Measurements from ENCODE around the gene PLEKHA1. TPM values are rescaled to one million over a fixed set of nuclear protein-coding genes. Genes with fewer than 3 reads are reported as not detected.

The PLEKHA1 gene
- total and polyA plus RNA-seq, 2 donors (not counting 3 experiments of a cell fraction or from before 2014, with no cell fraction given), result 21.6 to 58.8 TPM

GRCh38 chr10:122426829-122427228 is 52.3 kb downstream of the PLEKHA1 start:
- intact Hi-C loops (cut with micrococcal nuclease) (no loop called here), dilution Hi-C loops (cut with MboI; ENCODE audit: extremely low pct_ligation_motif_present, low sequenced_read_pairs) (loop anchor here (25.0 kb wide), 1 partner anchor 140 kb away; no protein-coding TSS in a partner anchor)
- H3K9me3 ChIP-seq (replicated peaks; ENCODE audit: control insufficient read depth, insufficient read depth, low read length), result no peaks in the 10 kb centered on the region

More at GRCh38 chr10:122426829-122427228, 52.3 kb downstream of the PLEKHA1 start:
- Histone ChIP-seq H3K4me2 (ENCODE audit: insufficient read depth, low read length) (no peak overlapping the region), H3K4me1 (ENCODE audit: control insufficient read depth, extremely low read depth, insufficient read depth, low read length) (no peaks in the 10 kb centered on the region), H3K36me3 (ENCODE audit: control insufficient read depth in 2 of 2, extremely low read depth in 1 of 2, insufficient read depth in 2 of 2, low read length in 2 of 2) (peaks cover 11 to 14% of the 10 kb centered on the region in 2 experiments), H3K9me1 (replicated peaks; ENCODE audit: control insufficient read depth, extremely low read depth, insufficient read depth, low read length) (no peaks in the 10 kb centered on the region), H3K79me2 (ENCODE audit: control insufficient read depth, insufficient read depth, low read length) (no peaks in the 10 kb centered on the region), H3K9ac (replicated peaks; ENCODE audit: extremely low read depth, insufficient read depth, low read length) (no peak overlapping the region), H2AFZ (ENCODE audit: low read depth, low read length) (no peak overlapping the region), H3K27me3 (ENCODE audit: control insufficient read depth in 2 of 2, insufficient read depth in 2 of 2, low read length in 2 of 2) (no peaks in the 10 kb centered on the region), H3K4me3 (replicated peaks in 1 of 3; ENCODE audit: insufficient read depth in 1 of 3, low read depth in 1 of 3, low read length in 3 of 3) (no peak overlapping the region), H4K20me1 (replicated peaks; ENCODE audit: control insufficient read depth, extremely low read depth, insufficient read depth, low read length) (no peaks in the 10 kb centered on the region), H3K27ac (ENCODE audit: insufficient read depth, low read depth, low read length) (no peak overlapping the region)
- ChIA-PET POLR2A (no interaction called here), CTCF (interaction anchor here (1.4 kb wide), 1 partner anchor 128 kb away, joined by 5 read pairs; no protein-coding TSS in a partner anchor)
- FAIRE-seq (no peak), DNase-seq (ENCODE audit: low read depth, low spot score) (no peak)
- BruUV-seq (replicated peaks), result no TSS peak
- TF ChIP-seq MAX (IDR thresholded peaks at IDR 0.05; ENCODE audit: insufficient read depth, insufficient read length), result no peak
- TF ChIP-seq FOS (IDR thresholded peaks at IDR 0.05; ENCODE audit: borderline replicate concordance, insufficient read depth, low read length), result no peak
- TF ChIP-seq POLR2AphosphoS5 (IDR thresholded peaks at IDR 0.05; ENCODE audit: insufficient read depth, low read depth, low read length), result no peak
- no peak for TF ChIP-seq POLR2A (IDR thresholded peaks at IDR 0.05; ENCODE audit: low read depth, low read length)
- TF ChIP-seq MYC (IDR thresholded peaks at IDR 0.05; ENCODE audit: low read depth, low read length), result no peak
- TF ChIP-seq EZH2 (IDR thresholded peaks at IDR 0.05; ENCODE audit: borderline replicate concordance, low read depth, low read length, severe bottlenecking), result no peak
- no peak for TF ChIP-seq GATA2 (IDR thresholded peaks at IDR 0.05; ENCODE audit: insufficient read depth, insufficient read length, low read depth, low read length)
- no peak for TF ChIP-seq CTCF (IDR thresholded peaks at IDR 0.05; ENCODE audit: extremely low read depth in 1 of 2, insufficient read depth in 1 of 2, low read depth in 1 of 2, low read length in 2 of 2)
- no peak for TF ChIP-seq JUN (IDR thresholded peaks at IDR 0.05; ENCODE audit: borderline replicate concordance, insufficient read depth, insufficient read length, low read depth)
